ENCODE results near the gene FBN2.
"Not testable (repeated sequence)": the region's sequence is repeated elsewhere in the genome, so short reads cannot be mapped to it uniquely, and the experiment has no call there.

The FBN2 gene

GRCh38 chr5:128329386-128329939 lies 208.6 kb downstream of the FBN2 start:
- H3K36me3 Mint-ChIP-seq (ENCODE audit: low read depth): no peaks in the 10 kb centered on the region
- H3K9me3 Mint-ChIP-seq: no peaks in the 10 kb centered on the region
- no peaks in the 10 kb centered on the region for H3K4me1 Mint-ChIP-seq (ENCODE audit: low read depth)
- H3K27ac Mint-ChIP-seq: no peak overlapping the region
- H3K27me3 Mint-ChIP-seq (ENCODE audit: low read depth): no peaks in the 10 kb centered on the region
- no peak overlapping the region for H3K4me3 Mint-ChIP-seq

GRCh38 chr5:128328446-128328845 lies 209.6 kb downstream of the FBN2 start:
- no peak overlapping the region for H3K27ac Mint-ChIP-seq
- no peaks in the 10 kb centered on the region for H3K36me3 Mint-ChIP-seq (ENCODE audit: low read depth)
- H3K27me3 Mint-ChIP-seq (ENCODE audit: low read depth): no peaks in the 10 kb centered on the region
- no peak overlapping the region for H3K4me3 Mint-ChIP-seq
- H3K9me3 Mint-ChIP-seq: no peaks in the 10 kb centered on the region
- no peaks in the 10 kb centered on the region for H3K4me1 Mint-ChIP-seq (ENCODE audit: low read depth)

GRCh38 chr5:128328007-128328406 lies 210.0 kb downstream of the FBN2 start:
- Mint-ChIP-seq H3K27ac (no peak overlapping the region), H3K36me3 (ENCODE audit: low read depth) (no peaks in the 10 kb centered on the region), H3K4me1 (ENCODE audit: low read depth) (no peaks in the 10 kb centered on the region), H3K9me3 (no peaks in the 10 kb centered on the region), H3K4me3 (no peak overlapping the region), H3K27me3 (ENCODE audit: low read depth) (no peaks in the 10 kb centered on the region)

GRCh38 chr5:128321418-128321817 lies 216.6 kb downstream of the FBN2 start:
- H3K9me3 Mint-ChIP-seq; H3K4me1 Mint-ChIP-seq (ENCODE audit: low read depth); H3K27me3 Mint-ChIP-seq (ENCODE audit: low read depth); H3K4me3 Mint-ChIP-seq; H3K27ac Mint-ChIP-seq; H3K36me3 Mint-ChIP-seq (ENCODE audit: low read depth): not testable (repeated sequence)

- H3K4me3 Mint-ChIP-seq: no peak overlapping the region
- no peak overlapping the region for H3K27ac Mint-ChIP-seq
- no peaks in the 10 kb centered on the region for H3K9me3 Mint-ChIP-seq
- H3K4me1 Mint-ChIP-seq (ENCODE audit: low read depth): no peaks in the 10 kb centered on the region
- no peaks in the 10 kb centered on the region for H3K36me3 Mint-ChIP-seq (ENCODE audit: low read depth)
- no peaks in the 10 kb centered on the region for H3K27me3 Mint-ChIP-seq (ENCODE audit: low read depth)
These were observed 219.4 kb downstream of the FBN2 start for GRCh38 chr5:128318691-128319090.

GRCh38 chr5:128317481-128317880 lies 220.6 kb downstream of the FBN2 start:
- Mint-ChIP-seq H3K36me3 (ENCODE audit: low read depth) (no peaks in the 10 kb centered on the region), H3K27ac (no peak overlapping the region), H3K4me1 (ENCODE audit: low read depth) (no peaks in the 10 kb centered on the region), H3K27me3 (ENCODE audit: low read depth) (no peaks in the 10 kb centered on the region), H3K4me3 (no peak overlapping the region), H3K9me3 (no peaks in the 10 kb centered on the region)

GRCh38 chr5:128315671-128316070 lies 222.4 kb downstream of the FBN2 start:
- no peak overlapping the region for H3K4me3 Mint-ChIP-seq
- H3K4me1 Mint-ChIP-seq (ENCODE audit: low read depth): no peaks in the 10 kb centered on the region
- no peak overlapping the region for H3K27ac Mint-ChIP-seq
- no peaks in the 10 kb centered on the region for H3K27me3 Mint-ChIP-seq (ENCODE audit: low read depth)
- no peaks in the 10 kb centered on the region for H3K36me3 Mint-ChIP-seq (ENCODE audit: low read depth)
- no peaks in the 10 kb centered on the region for H3K9me3 Mint-ChIP-seq

GRCh38 chr5:128305341-128305740 lies 232.7 kb downstream of the FBN2 start:
- no peaks in the 10 kb centered on the region for H3K27me3 Mint-ChIP-seq (ENCODE audit: low read depth)
- H3K36me3 Mint-ChIP-seq (ENCODE audit: low read depth): no peaks in the 10 kb centered on the region
- H3K9me3 Mint-ChIP-seq: no peaks in the 10 kb centered on the region
- H3K27ac Mint-ChIP-seq: no peak overlapping the region
- H3K4me3 Mint-ChIP-seq: no peak overlapping the region
- H3K4me1 Mint-ChIP-seq (ENCODE audit: low read depth): no peaks in the 10 kb centered on the region

- H3K4me1 Mint-ChIP-seq (ENCODE audit: low read depth): no peaks in the 10 kb centered on the region
- no peaks in the 10 kb centered on the region for H3K27me3 Mint-ChIP-seq (ENCODE audit: low read depth)
- no peak overlapping the region for H3K27ac Mint-ChIP-seq
- no peak overlapping the region for H3K4me3 Mint-ChIP-seq
- no peaks in the 10 kb centered on the region for H3K9me3 Mint-ChIP-seq
- H3K36me3 Mint-ChIP-seq (ENCODE audit: low read depth): no peaks in the 10 kb centered on the region
These were observed 233.3 kb downstream of the FBN2 start for GRCh38 chr5:128304791-128305190.

- H3K27ac Mint-ChIP-seq: no peak overlapping the region
- H3K36me3 Mint-ChIP-seq (ENCODE audit: low read depth): no peaks in the 10 kb centered on the region
- H3K27me3 Mint-ChIP-seq (ENCODE audit: low read depth): no peaks in the 10 kb centered on the region
These were observed 234.0 kb downstream of the FBN2 start for GRCh38 chr5:128304088-128304487.

GRCh38 chr5:128303593-128303992 lies 234.5 kb downstream of the FBN2 start:
- H3K9me3 Mint-ChIP-seq: no peaks in the 10 kb centered on the region
- H3K4me1 Mint-ChIP-seq (ENCODE audit: low read depth): no peaks in the 10 kb centered on the region
- H3K27ac Mint-ChIP-seq: no peak overlapping the region
- no peaks in the 10 kb centered on the region for H3K36me3 Mint-ChIP-seq (ENCODE audit: low read depth)
- H3K27me3 Mint-ChIP-seq (ENCODE audit: low read depth): no peaks in the 10 kb centered on the region
- H3K4me3 Mint-ChIP-seq: no peak overlapping the region

More at GRCh38 chr5:128304088-128304487, 234.0 kb downstream of the FBN2 start:
- Mint-ChIP-seq H3K9me3 (no peaks in the 10 kb centered on the region), H3K4me3 (no peak overlapping the region), H3K4me1 (ENCODE audit: low read depth) (no peaks in the 10 kb centered on the region)

- Mint-ChIP-seq H3K36me3 (ENCODE audit: low read depth) (no peaks in the 10 kb centered on the region), H3K9me3 (no peaks in the 10 kb centered on the region), H3K4me3 (no peak overlapping the region), H3K27me3 (ENCODE audit: low read depth) (no peaks in the 10 kb centered on the region), H3K27ac (no peak overlapping the region), H3K4me1 (ENCODE audit: low read depth) (no peaks in the 10 kb centered on the region)
These were observed 237.9 kb downstream of the FBN2 start for GRCh38 chr5:128300181-128300580.

- Mint-ChIP-seq H3K9me3 (no peaks in the 10 kb centered on the region), H3K4me3 (no peak overlapping the region), H3K27ac (no peak overlapping the region), H3K27me3 (ENCODE audit: low read depth) (no peaks in the 10 kb centered on the region), H3K36me3 (ENCODE audit: low read depth) (no peaks in the 10 kb centered on the region), H3K4me1 (ENCODE audit: low read depth) (no peaks in the 10 kb centered on the region)
These were observed 247.7 kb downstream of the FBN2 start for GRCh38 chr5:128290152-128290858.

- H3K4me1 Mint-ChIP-seq (ENCODE audit: low read depth): no peaks in the 10 kb centered on the region
- no peak overlapping the region for H3K4me3 Mint-ChIP-seq
- H3K36me3 Mint-ChIP-seq (ENCODE audit: low read depth): no peaks in the 10 kb centered on the region
- no peaks in the 10 kb centered on the region for H3K27me3 Mint-ChIP-seq (ENCODE audit: low read depth)
- no peak overlapping the region for H3K27ac Mint-ChIP-seq
- H3K9me3 Mint-ChIP-seq: no peaks in the 10 kb centered on the region
These were observed 250.3 kb downstream of the FBN2 start for GRCh38 chr5:128287740-128288139.

- Mint-ChIP-seq H3K4me3 (no peak overlapping the region), H3K36me3 (ENCODE audit: low read depth) (no peaks in the 10 kb centered on the region), H3K27ac (no peak overlapping the region), H3K27me3 (ENCODE audit: low read depth) (no peaks in the 10 kb centered on the region), H3K4me1 (ENCODE audit: low read depth) (no peaks in the 10 kb centered on the region), H3K9me3 (no peaks in the 10 kb centered on the region)
These were observed 253.8 kb downstream of the FBN2 start for GRCh38 chr5:128284236-128284635.

Measured in T-helper 1 cell treated with Interleukin-12 subunit alpha and Interleukin-12 subunit beta and Interleukin-4 antibody, amounts not matched to agents 30 μg/mL and 1 μg/mL, for 36 hours (primary cell).